Natural killer cell treated with Interleukin-12 subunit alpha and Interleukin-12 subunit beta and Interleukin-15 and Interleukin-18, amount 100 ng/mL, for 72 hours (primary cell): ENCODE data around the gene ACTN1. TPM values are rescaled to one million over a fixed set of nuclear protein-coding genes. Genes with fewer than 3 reads are reported as not detected.

Source experiments
- ATAC-seq, 2 donors: fragments of 150-1000 bp; cut with Tn5 transposase in 1 of 2; sonication (Bioruptor Pico), chemical (Tn5 transposase) in 1 of 2; 2 replicates each; pipeline ENCODE4 v1.10.0; 2021
- DNase-seq: peaks from one replicate; pipeline ENCODE4 v3.0.0; 2022; ENCODE audit warnings: low spot score
- H3K27ac Mint-ChIP-seq, 2 donors: 1 replicate in 1 of 2; 2 replicates in 1 of 2; pipeline ENCODE4 v1.8.0; 2022; ENCODE audit warnings: mixed read lengths in 2 of 2, mild to moderate bottlenecking in 1 of 2, moderate library complexity in 1 of 2
- H3K27me3 Mint-ChIP-seq, 2 donors: 1 replicate in 1 of 2; 2 replicates in 1 of 2; pipeline ENCODE4 v1.8.0; 2022; ENCODE audit warnings: mixed read lengths in 2 of 2
- H3K36me3 Mint-ChIP-seq: one replicate; pipeline ENCODE4 v1.8.0; 2022; ENCODE audit warnings: mixed read lengths
- H3K4me1 Mint-ChIP-seq, 2 donors: 1 replicate in 1 of 2; 2 replicates in 1 of 2; pipeline ENCODE4 v1.8.0; 2022; ENCODE audit warnings: low read depth in 2 of 2, mixed read lengths in 2 of 2, mild to moderate bottlenecking in 1 of 2
- H3K4me3 Mint-ChIP-seq: one replicate; pipeline ENCODE4 v1.8.0; 2022; ENCODE audit warnings: mixed read lengths
- H3K9me3 Mint-ChIP-seq: 2 replicates; pipeline ENCODE4 v1.8.0; 2022; ENCODE audit warnings: mixed read lengths
- total RNA-seq, 2 donors: library from RNA; stranded (reverse); gene quantifications; one replicate each; pipeline ENCODE4 v1.2.3, GENCODE V29; 2022

ACTN1 gene
- total RNA-seq, 2 donors from 2014 or later: 40.1 to 124 TPM

DNA sequence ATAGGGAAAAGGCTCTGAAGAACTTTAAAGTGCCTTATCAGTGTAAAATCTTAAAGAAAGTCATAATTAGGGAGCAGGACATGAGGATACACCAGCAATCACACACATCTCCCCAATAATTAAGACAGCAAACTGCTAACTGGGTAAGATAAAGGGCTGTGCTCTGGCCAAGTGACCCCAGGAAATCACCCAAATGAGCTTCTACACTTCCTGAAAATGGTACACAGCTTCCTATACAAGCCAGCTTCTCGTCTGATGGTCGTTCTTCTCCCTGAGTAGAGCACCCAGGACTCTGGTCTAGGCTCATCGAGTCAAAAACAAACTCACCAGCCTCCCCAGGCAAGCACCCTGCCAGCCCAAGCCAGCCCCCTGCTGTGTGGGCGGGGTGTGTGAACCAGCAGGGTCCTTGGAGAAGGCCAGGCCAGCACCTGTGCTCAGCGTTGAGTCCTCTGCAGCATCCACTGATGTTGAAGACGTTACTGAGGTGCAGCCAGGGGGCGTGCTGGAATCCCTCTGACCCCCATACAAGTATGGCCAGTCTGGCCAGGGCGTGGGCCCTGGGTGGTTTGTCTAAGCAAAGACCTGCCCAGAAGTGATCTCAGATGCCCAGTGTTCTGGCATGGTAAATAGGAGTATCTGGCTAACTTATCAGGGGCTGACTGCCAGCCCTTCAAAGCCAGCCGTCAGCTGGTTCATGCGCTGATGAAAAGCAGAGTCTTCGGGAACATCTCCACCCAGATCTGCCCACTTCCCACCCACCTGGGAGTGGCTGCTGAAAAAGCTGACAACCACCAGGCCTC lies 41.4 kb downstream of the ACTN1 start:
- H3K27ac Mint-ChIP-seq: peak overlapping the region in 1 of 2 donors; percentile 43
- ATAC-seq: peak in 1 of 2 donors; percentile 55

DNA sequence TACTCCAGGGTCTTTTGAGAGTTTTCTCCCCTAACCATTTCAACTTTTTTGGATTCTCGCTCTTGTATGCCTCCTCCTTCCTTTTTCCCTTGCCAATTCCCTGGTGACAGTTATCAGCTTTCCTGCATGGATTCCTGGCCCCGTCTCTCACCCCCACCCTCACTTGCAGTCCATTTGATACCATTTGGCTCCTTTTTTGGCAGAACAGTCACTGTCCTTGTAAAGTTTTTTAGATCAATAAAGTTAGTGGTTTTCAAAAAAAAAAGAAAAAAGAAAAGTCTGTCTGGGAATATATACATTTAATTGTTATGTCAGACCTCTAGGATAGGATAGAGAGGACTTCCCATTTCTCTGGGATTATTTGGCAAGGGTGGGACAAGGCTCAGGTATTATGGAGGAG lies 42.1 kb downstream of the ACTN1 start:
- Mint-ChIP-seq H3K9me3 (no peaks in the 10 kb centered on the region), H3K4me3 (no peak overlapping the region), H3K27me3 (no peaks in the 10 kb centered on the region), H3K4me1 (peaks cover 0 to 2% of the 10 kb centered on the region in 2 donors), H3K36me3 (no peaks in the 10 kb centered on the region), H3K27ac (no peak overlapping the region)
- no peak for DNase-seq
- no peak for ATAC-seq

More for the DNA sequence above, 41.4 kb downstream of the ACTN1 start:
- Mint-ChIP-seq H3K36me3 (no peaks in the 10 kb centered on the region), H3K4me3 (no peak overlapping the region), H3K27me3 (no peaks in the 10 kb centered on the region), H3K9me3 (no peaks in the 10 kb centered on the region), H3K4me1 (peaks cover 0 to under 1% of the 10 kb centered on the region in 2 donors)
- DNase-seq: no peak

DNA sequence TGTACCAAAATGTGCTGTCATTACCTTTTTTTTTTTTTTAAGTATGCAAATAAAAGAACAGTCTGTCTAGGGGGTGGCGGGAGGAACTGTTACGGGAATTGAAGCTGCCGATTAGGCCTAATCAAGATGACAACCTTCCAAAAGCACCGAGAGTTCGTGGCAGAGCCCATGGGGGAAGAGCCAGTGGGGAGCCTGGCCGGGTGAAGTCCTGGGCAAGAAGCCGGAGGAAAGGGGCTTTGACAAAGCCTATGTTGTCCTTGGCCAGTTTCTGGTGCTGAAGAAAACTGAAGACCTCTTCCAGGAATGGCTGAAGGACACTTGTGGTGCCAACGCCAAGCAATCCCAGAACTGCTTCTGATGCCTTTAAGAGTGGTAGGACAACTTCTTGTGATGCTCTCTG lies 42.6 kb downstream of the ACTN1 start:
- no peak for ATAC-seq
- H3K36me3 Mint-ChIP-seq: no peaks in the 10 kb centered on the region
- H3K4me3 Mint-ChIP-seq: no peak overlapping the region
- H3K9me3 Mint-ChIP-seq: no peaks in the 10 kb centered on the region
- no peaks in the 10 kb centered on the region for H3K27me3 Mint-ChIP-seq
- no peak overlapping the region for H3K27ac Mint-ChIP-seq
- no peak for DNase-seq
- peaks cover 0 to 2% of the 10 kb centered on the region in 2 donors for H3K4me1 Mint-ChIP-seq

DNA sequence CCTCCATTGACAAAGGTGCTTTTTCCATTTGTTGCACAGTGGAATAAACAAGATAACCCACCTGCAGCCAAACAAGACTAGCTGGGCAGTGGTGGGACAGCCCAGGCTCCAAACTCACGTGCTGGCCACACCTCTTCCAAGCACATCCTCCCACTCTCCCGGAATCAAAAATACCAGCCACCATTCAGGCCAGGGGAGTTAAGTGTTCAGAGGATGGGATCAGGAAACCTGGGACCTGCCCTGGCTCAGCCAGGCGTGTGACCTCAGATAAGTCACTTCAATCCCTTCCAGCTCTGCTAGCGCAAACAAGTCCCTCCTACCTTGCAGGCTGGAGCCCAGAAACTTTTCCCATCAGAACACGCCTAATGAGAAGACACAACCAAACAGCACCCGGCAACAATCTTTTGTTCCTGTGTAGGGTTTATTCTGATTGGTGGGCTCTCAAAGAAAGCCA lies 43.3 kb downstream of the ACTN1 start:
- Mint-ChIP-seq H3K4me3 (no peak overlapping the region), H3K27me3 (no peaks in the 10 kb centered on the region), H3K27ac (no peak overlapping the region), H3K9me3 (no peaks in the 10 kb centered on the region), H3K4me1 (peaks cover 0 to 2% of the 10 kb centered on the region in 2 donors), H3K36me3 (no peaks in the 10 kb centered on the region)
- DNase-seq (no peak), ATAC-seq (no peak)

DNA sequence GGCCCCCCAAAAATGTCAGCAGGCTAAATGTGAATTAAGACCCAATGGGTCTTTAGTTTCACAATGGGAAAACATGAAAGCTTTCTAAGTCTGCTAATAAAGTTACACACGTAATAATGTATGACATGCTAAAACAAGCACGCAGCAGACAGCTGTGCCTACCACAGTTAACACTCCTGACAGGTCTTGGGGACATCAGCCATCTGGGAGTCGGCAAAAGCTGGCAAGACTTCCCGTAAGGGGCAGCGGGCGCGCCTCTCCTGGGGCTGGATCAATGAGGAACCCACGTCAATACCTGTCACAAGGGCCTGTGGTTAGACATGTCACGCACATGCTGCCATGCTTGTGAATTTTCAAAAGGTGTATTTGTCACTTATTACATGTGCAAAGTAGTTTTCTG lies 45.0 kb downstream of the ACTN1 start:
- no peaks in the 10 kb centered on the region for H3K36me3 Mint-ChIP-seq
- H3K27me3 Mint-ChIP-seq: no peaks in the 10 kb centered on the region
- no peak overlapping the region for H3K4me3 Mint-ChIP-seq
- no peaks in the 10 kb centered on the region for H3K9me3 Mint-ChIP-seq
- H3K27ac Mint-ChIP-seq: no peak overlapping the region
- DNase-seq (no peak), ATAC-seq (no peak)
- peaks cover 2 to 4% of the 10 kb centered on the region in 2 donors for H3K4me1 Mint-ChIP-seq

DNA sequence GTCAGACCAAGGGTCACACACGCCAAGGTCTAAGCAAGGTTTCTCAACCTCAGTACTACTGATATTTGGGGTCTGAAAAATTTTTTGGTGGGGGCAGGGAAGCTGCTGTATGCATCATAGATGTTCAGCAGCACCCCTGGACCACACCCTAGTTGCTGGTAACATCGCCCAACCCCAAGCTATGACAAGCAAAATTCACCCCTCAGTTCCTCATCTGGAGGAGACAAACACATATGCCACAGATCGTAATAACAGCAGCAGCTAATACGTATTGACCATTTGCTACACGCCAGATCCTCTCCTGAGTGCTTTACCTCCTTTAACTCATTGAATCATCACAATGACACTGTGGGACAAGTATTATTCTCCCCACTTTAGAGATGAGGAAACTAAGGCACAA lies 46.4 kb downstream of the ACTN1 start:
- H3K27ac Mint-ChIP-seq: no peak overlapping the region
- H3K4me1 Mint-ChIP-seq: peaks cover 4 to 9% of the 10 kb centered on the region in 2 donors
- no peaks in the 10 kb centered on the region for H3K9me3 Mint-ChIP-seq
- no peaks in the 10 kb centered on the region for H3K27me3 Mint-ChIP-seq
- ATAC-seq: no peak
- DNase-seq: no peak
- no peaks in the 10 kb centered on the region for H3K36me3 Mint-ChIP-seq
- no peak overlapping the region for H3K4me3 Mint-ChIP-seq

DNA sequence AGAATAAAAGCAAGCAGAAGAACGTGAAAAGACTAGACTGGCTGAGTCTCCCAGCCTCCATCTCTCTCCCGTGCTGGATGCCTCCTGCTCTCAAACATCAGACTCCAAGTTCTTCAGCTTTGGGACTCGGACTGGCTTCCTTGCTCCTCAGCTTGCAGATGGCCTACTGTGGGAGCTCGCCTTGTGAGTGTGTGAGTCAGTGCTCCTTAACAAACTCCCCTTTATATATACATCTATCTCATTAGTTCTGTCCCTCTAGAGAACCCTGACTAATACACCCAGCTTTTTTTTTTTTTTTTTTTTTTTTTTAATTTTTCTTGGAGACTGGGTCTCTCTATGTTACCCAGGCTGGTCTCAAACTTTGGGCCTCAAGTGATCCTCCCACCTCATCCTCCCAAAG lies 46.9 kb downstream of the ACTN1 start:
- H3K27ac Mint-ChIP-seq: no peak overlapping the region

DNA sequence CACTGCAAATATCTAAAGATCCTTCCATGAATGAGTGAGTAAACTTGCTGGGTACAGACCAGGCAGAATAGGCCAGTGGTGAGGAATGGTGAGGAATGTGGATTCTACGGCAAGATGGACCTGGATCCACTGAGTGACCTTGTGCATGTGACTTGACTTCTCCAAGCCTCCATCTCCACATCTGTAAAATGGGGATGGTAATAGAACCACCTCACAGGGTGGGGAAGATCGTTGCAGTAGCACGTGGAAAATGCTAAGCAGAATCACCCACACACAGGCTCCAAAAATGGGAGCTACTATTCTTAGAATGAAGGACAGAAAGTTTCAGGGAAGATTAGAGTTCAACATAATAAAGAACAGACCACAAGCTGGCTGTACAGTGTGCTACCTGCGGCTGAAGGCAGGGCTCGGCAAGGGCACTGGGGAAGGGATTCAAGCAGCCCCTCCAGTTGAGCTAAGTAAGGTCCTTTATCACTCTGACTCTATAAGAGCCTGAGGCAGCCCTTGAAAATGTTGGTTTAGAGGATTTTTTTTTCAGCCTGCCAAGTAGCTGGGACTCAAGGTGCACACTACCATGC lies 47.5 kb downstream of the ACTN1 start:
- Mint-ChIP-seq H3K27ac (no peak overlapping the region), H3K4me3 (no peak overlapping the region), H3K36me3 (peaks cover 4% of the 10 kb centered on the region), H3K27me3 (no peaks in the 10 kb centered on the region), H3K4me1 (peaks cover 4 to 10% of the 10 kb centered on the region in 2 donors), H3K9me3 (peaks cover 2% of the 10 kb centered on the region)
- ATAC-seq (no peak), DNase-seq (no peak)

More for the DNA sequence above, 46.9 kb downstream of the ACTN1 start:
- Mint-ChIP-seq H3K27me3 (no peaks in the 10 kb centered on the region), H3K9me3 (no peaks in the 10 kb centered on the region), H3K4me3 (no peak overlapping the region), H3K4me1 (peaks cover 4 to 9% of the 10 kb centered on the region in 2 donors), H3K36me3 (no peaks in the 10 kb centered on the region)
- DNase-seq (no peak), ATAC-seq (no peak)

DNA sequence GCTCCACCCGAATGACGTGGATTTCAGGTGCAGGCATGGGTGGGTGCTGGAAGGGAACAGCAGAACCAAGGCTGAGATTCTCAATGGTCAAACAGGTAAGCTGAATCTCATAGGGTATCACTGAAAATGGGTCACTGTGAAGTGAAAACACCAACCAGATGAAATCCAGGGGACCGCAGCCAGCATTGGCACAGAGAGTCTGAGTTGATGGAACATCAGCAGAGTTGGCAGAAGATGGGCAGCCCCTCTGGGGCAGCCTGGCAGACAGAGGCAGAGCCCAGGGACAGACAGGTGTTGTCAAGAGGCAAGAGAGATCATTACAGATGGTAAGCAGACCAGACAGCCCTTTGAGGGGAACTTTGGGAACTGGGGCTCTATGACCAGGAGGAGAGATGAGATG lies 48.0 kb downstream of the ACTN1 start:
- Mint-ChIP-seq H3K4me1 (peaks cover 4 to 12% of the 10 kb centered on the region in 2 donors), H3K36me3 (peaks cover 9% of the 10 kb centered on the region), H3K27me3 (no peaks in the 10 kb centered on the region), H3K4me3 (no peak overlapping the region), H3K9me3 (peaks cover 4% of the 10 kb centered on the region), H3K27ac (no peak overlapping the region)
- ATAC-seq (no peak), DNase-seq (no peak)

DNA sequence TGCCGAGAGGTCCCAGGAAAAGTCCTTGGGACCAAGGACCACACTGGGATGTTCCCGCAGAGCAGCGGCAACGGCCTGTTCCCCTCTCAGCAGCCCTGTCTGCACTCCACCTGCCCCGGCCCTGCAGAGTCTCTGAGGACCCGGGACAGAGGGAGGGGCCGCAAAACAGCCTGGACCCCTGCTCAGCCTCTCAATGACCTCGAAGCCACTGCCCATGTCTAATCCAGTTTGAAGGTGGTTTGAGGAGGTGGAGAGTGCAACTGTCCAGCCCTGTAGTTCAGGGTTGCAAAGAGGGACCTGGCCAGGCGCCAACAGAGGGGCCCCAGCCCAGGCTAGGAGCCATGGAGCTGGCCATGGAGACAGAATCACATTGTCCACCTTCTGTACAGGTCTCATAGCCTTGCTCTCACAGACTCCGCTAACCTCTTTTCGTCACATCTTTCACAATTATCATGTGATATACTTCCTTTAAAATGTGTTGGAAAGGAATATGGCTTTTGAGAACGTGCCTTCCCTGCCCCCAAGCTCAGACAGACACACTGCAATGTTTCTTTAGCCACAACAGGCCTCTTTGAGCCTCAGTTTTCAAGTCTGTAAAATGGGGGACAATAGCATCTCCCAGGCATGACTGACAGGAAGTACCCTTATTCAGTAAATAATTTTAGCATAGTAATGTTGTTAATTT lies 49.3 kb downstream of the ACTN1 start:
- Mint-ChIP-seq H3K4me3 (no peak overlapping the region), H3K27ac (no peak overlapping the region)

DNA sequence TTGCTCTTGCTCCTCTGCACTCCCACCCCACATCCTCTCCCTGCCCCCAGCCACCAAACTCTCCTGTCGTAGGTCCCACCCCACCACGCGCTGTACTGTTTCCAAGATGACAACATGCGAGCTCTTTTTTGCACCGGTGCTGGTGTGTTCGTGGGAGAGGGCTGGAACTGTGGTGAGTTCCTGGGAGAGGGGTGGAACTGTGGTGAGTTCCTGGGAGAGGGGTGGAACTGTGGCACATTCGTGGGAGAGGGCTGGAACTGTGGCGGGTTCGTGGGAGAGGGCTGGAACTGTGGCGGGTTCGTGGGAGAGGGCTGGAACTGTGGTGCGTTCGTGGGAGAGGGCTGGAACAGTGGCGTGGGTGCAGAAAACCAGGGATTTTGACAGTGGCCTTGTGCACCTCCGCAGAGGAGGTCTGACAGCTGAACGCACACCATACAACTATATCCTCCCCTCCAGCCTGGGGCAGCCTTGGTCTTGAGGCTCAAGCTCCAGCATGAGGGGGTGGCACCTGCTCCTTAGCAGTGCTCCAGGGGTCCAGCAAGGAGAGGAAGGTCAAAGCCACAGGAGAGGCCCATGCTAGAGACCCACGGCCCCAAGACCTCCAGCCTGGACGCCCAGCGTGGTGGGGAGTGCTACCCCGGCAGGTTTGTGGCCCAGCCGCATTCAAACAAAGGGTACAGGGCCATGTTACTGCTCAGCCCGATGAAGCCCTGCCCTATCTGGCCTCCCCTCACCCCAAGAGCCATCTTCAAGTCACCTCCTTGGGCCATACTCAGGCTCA lies 50.1 kb downstream of the ACTN1 start:
- no peak for ATAC-seq

More for the DNA sequence above, 49.3 kb downstream of the ACTN1 start:
- DNase-seq: no peak
- Mint-ChIP-seq H3K4me1 (peaks cover 6 to 12% of the 10 kb centered on the region in 2 donors), H3K27me3 (no peaks in the 10 kb centered on the region), H3K9me3 (peaks cover 7% of the 10 kb centered on the region), H3K36me3 (peaks cover 14% of the 10 kb centered on the region)
- no peak for ATAC-seq

DNA sequence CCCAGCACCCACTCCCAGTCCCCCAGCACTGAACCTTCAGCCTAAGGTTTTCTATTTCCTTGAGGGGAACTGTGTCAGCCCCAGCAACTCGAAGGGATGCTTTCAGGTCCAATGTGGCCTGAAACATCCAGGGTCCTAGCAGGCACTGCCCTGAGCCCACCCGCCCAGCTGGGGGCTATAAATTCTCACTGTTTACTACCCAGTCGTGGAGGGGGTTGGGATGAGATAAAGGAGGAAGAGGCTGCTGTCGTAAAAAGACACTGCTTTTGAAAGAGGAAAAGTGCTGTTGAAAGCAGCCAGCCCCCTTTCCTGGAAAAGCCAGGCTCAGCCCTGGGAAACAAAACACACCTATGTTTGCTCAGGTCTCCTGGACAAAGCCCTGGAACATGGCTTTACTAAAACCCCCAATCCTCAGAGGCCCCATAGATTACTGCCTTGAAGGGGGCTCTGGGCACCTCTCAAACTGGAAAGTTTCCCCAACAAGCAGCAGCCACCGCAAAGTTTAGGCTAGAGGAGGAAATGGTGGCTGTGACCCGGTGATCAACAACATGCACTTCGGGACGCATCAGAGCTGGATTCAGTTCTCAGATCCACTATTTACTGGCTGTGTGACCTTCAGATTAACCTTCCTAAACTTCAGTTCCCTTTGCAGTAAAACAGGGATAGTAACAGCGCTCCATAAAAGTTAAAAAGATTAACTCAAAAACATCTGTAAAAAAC lies 51.0 kb downstream of the ACTN1 start:
- ATAC-seq: no peak
- Mint-ChIP-seq H3K27ac (no peak overlapping the region), H3K9me3 (peaks cover 7% of the 10 kb centered on the region), H3K4me3 (no peak overlapping the region), H3K36me3 (peaks cover 20% of the 10 kb centered on the region), H3K4me1 (peaks cover 10 to 16% of the 10 kb centered on the region in 2 donors), H3K27me3 (no peaks in the 10 kb centered on the region)
- DNase-seq: no peak

More for the DNA sequence above, 50.1 kb downstream of the ACTN1 start:
- Mint-ChIP-seq H3K4me3 (no peak overlapping the region), H3K9me3 (peaks cover 7% of the 10 kb centered on the region), H3K4me1 (peaks cover 10 to 16% of the 10 kb centered on the region in 2 donors), H3K27me3 (no peaks in the 10 kb centered on the region), H3K27ac (no peak overlapping the region), H3K36me3 (peaks cover 20% of the 10 kb centered on the region)
- DNase-seq: no peak

DNA sequence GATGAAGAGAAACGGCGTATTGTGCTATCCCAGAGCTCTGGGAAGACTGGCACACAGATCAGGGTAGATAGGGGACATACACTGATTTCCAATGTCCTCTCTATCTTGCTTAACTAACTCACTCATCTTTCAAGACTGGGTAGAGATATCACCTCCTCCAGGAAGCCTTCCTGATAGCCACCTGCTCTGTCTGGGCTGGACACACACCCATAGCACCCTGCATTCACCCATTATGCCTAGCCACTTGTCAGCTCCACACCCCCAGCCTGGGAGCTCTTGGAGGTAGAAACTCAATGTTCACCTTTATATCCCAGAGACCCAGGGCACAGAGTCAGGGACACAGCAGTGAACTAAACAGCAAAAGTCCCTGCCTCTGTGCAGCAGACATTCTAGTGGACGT lies 52.0 kb downstream of the ACTN1 start:
- Mint-ChIP-seq H3K4me1 (peaks cover 10 to 14% of the 10 kb centered on the region in 2 donors), H3K9me3 (peaks cover 7% of the 10 kb centered on the region), H3K36me3 (peaks cover 20% of the 10 kb centered on the region), H3K4me3 (no peak overlapping the region), H3K27ac (no peak overlapping the region), H3K27me3 (no peaks in the 10 kb centered on the region)
- ATAC-seq: no peak
- DNase-seq: no peak
